GM06990 (cell line): Measurements from ENCODE around the gene C2CD3.

Experiments
- DNase-seq: peaks from one replicate; pipeline ENCODE4 v3.0.0-alpha.2; 2011; ENCODE audit not compliant: insufficient read length; ENCODE audit errors: extremely low read depth
- H3K27me3 ChIP-seq: replicated peaks from 2 replicates; pipeline ENCODE4 v1.6.0; 2011; ENCODE audit warnings: low read length; ENCODE audit not compliant: control insufficient read depth, insufficient read depth
- H3K36me3 ChIP-seq: 2 replicates; pipeline ENCODE4 v1.5.1; 2011; ENCODE audit warnings: low read length; ENCODE audit not compliant: control insufficient read depth, insufficient read depth
- H3K4me3 ChIP-seq: replicated peaks from 2 replicates; pipeline ENCODE4 v1.5.1; 2011; ENCODE audit warnings: low read depth, mild to moderate bottlenecking, control low read depth, low read length
- TF ChIP-seq, protein P1 (sequence below): IDR thresholded peaks from 2 replicates; pipeline ENCODE4 v1.5.1; 2011; ENCODE audit warnings: low read length, control low read depth, mild to moderate bottlenecking, inconsistent platforms; ENCODE audit not compliant: insufficient read depth, poor library complexity, severe bottlenecking

C2CD3 gene

DNA sequence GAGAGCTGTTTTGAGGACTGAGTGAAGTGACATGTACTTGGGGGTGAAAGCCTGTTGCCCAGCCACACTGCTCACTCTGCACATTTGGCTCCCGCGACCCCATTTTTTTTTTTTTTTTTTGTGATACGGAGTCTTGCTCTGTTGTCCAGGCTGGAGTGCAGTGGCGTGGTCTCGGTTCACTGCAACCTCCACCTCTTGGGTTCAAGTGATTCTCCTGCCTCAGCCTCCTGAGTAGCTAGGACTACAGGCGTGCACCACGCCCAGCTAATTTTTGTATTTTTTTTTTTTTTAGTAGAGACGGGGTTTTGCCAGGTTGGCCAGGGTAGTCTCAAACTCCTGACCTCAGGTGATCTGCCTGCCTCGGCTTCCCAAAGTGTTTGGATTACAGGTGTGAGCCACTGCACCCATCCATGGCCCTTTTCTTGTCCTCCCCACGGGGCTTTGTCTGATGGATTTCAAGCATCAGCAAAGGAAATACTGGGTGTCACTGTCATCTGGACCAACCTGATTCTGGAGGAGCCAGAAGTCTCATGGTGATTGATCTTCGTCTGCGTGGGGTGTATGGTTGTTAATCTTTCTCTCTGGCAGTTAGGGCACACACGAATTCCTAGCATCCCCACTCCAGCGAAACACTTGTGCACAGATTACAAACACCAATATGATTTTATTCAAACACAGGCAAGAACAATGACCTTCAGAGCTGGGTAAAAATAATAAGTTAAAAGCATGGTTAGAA is 158.6 kb downstream of the C2CD3 start:
- Histone ChIP-seq H3K4me3 (no peak overlapping the region), H3K27me3 (no peaks in the 10 kb centered on the region), H3K36me3 (peaks cover 4% of the 10 kb centered on the region)
- TF ChIP-seq, protein P1, sequence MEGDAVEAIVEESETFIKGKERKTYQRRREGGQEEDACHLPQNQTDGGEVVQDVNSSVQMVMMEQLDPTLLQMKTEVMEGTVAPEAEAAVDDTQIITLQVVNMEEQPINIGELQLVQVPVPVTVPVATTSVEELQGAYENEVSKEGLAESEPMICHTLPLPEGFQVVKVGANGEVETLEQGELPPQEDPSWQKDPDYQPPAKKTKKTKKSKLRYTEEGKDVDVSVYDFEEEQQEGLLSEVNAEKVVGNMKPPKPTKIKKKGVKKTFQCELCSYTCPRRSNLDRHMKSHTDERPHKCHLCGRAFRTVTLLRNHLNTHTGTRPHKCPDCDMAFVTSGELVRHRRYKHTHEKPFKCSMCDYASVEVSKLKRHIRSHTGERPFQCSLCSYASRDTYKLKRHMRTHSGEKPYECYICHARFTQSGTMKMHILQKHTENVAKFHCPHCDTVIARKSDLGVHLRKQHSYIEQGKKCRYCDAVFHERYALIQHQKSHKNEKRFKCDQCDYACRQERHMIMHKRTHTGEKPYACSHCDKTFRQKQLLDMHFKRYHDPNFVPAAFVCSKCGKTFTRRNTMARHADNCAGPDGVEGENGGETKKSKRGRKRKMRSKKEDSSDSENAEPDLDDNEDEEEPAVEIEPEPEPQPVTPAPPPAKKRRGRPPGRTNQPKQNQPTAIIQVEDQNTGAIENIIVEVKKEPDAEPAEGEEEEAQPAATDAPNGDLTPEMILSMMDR, result no peak
- no peak for DNase-seq

DNA sequence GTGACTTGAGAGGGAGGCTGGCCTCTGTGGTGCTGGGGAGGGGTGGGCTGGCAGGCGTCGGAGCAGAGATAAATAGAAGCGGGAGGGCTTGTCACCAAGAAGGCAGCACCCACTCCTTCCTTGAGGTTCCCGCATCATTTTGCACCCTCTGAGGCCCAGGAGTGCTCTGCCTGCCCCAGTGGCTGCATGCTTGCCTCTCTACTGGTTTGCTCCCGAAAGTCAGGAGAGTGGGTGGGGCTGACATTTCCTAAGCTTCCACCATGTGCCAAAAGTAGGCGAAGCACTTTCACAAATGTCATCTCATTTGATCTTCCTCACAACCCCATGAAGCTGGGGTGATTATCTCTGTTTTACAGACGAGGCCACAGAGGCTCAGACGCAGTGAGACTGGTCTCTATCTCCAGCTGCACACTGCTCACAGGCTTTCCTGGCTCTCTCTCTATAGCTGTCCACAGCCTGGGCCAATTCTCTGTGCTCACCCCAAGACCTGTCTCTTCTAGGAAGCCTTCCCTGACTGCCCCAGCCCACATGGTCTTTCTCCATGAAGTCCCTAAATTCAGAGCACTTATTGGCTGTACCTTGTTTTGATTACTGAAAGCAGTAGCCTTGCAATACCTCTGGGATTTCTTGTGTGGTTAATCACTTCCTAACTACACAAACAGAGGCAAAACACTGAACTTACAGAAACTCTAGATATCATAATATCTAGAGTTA is 159.3 kb downstream of the C2CD3 start:
- TF ChIP-seq, protein P1, result no peak
- H3K27me3 ChIP-seq, result no peaks in the 10 kb centered on the region
- no peak overlapping the region for H3K4me3 ChIP-seq
- peak; percentile 60 for DNase-seq
- H3K36me3 ChIP-seq, result peaks cover 4% of the 10 kb centered on the region

DNA sequence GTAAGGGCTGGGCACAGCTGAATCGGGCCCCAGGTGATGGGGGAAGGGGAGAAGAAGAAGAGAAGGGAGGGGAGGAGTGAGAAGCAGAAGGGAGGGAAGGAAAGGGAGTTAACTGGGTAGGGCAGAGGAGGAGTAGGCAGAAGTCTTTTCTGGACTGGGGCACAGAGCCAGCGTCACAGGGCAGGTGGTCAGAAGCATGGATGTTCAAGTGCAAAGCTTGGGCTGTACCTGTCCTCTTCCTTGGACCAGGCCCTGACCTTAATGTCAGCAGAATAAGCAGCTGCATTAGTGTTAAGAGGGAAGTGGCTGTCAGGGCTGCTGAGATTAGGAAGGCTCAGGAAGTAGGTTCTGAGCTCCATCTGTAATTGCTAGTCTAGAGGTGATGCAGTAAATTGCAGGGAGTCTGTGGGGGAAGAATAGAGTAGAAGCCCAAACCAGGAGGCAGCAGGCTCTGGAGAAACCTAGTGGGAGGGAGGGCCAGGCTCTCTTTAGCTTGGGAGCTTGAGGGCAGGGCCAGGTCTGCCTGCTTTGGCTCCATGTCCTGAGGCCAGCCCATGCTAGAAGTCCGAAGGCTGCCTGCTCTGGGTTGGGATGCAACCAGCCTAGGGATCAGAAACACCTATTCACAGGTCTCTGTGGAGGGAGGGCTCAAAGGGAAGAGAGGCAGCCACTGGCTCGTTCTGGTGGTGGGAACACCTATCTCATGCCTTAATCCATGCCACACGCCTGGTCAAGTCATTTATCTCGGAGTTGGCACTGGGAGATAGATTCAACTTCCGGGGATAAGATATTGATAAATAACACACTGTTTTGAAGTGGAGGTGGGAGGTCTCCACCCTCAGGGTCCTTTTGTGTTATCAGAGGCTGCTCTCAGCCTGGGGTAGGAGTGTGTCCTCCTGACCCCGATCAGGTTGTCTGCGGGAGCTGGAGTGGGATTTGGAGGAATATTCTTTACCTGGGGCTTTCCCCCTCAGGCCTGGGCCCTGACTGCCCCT is 160.2 kb downstream of the C2CD3 start:
- TF ChIP-seq, protein P1, result no peak
- Histone ChIP-seq H3K27me3 (no peaks in the 10 kb centered on the region), H3K36me3 (peaks cover 4% of the 10 kb centered on the region), H3K4me3 (no peak overlapping the region)
- no peak for DNase-seq

DNA sequence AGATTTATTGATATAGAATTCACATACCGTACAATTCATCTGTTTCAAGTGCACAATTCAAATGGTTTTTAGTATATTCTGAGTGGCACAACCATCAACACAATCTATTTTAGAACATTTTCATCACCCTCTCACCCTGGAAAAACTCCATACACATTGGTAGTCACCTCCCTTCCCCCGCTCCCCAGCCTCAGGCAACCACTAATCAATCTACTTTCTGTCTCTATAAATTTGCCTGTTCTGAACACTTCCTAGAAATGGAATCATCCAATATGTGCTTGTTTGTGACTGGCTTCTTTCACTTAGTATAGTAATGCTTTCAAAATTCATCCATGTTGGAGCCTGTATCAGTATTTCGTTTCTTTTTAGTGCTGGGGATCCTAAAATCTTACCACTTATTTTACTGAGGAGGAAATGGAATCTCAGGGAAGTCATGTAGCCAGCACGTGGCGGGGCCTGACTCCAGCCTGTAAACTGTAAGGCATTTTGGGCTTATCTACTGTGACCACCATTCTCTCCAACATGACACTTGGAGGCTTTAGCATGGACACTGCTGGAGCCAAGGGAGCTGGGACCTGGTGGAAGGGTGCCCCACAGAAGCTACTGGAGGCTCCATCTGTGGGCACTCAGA is 161.0 kb downstream of the C2CD3 start:
- Histone ChIP-seq H3K4me3 (no peak overlapping the region), H3K27me3 (no peaks in the 10 kb centered on the region), H3K36me3 (peaks cover 4% of the 10 kb centered on the region)
- DNase-seq, result no peak
- TF ChIP-seq, protein P1, result no peak

DNA sequence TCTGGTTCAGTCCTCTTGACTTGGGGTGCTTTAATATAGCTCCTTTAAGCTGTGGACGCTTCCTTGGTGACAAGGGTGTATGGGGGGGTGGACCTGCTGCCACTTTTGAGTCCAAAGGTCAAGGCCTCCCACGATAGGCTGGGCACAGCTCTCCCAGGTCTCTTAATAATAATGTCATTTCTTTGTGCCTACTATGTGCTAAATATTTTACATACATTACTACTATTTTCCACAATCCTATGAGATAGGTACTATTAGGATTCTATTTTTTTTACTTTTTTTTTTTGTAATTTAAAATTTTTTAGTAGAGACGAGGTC is 161.6 kb downstream of the C2CD3 start:
- H3K27me3 ChIP-seq, result no peaks in the 10 kb centered on the region
- DNase-seq, result no peak
- H3K36me3 ChIP-seq, result peaks cover 4% of the 10 kb centered on the region
- TF ChIP-seq, protein P1, result no peak
- no peak overlapping the region for H3K4me3 ChIP-seq
